Retinal pigment epithelial cell (primary cell): ENCODE measurements around the gene ST13.
A peak's percentile ranks its signal among the peaks of the same experiment; 100 is the strongest.

ENCODE experiments used
- DNase-seq: peaks from one replicate; pipeline ENCODE4 v3.0.0-alpha.2; 2010; ENCODE audit warnings: low read depth
- H3K4me3 ChIP-seq: 2 replicates; pipeline ENCODE4 v1.5.1; 2011; ENCODE audit warnings: mild to moderate bottlenecking, low read length, control low read depth, moderate library complexity
- CTCF ChIP-seq: conservative IDR thresholded peaks from 2 replicates; pipeline ENCODE4 v1.5.1; 2011; ENCODE audit warnings: low read depth, low read length, control low read depth, inconsistent platforms

Gene ST13

GRCh38 chr22:40856513-40857308 is at the start of gene ST13, which contains the start of gene XPNPEP3:
TSS of gene ST13 (minus strand) at chr22:40856639. CDS start at chr22:40856540, 99 bp downstream.
TSS of gene XPNPEP3 (plus strand) at chr22:40857148. CDS start at chr22:40857182, 34 bp downstream.
- H3K4me3 ChIP-seq: peak within 1 kb of the TSS; percentile 85
- peak; percentile 40 for TF ChIP-seq CTCF
- DNase-seq: peak; percentile 83

DNA sequence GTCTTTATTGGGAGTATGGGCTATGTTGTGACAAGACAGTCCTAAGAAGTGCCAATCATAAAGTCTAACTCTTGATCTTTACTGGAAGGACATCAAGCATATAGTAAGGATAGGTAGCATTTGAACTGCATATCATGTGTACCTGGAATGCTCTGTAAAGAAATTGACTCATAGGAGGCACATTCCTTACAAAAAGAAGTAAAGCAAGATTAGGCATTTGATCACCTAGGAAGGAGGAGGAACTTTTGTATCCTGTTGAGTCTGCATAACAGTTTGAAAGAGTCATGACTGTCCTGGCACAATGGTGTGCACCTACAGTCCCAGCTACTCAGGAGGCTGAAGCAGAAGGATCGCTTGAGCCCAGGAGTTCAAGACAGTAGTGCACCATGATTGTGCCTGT is 47.7 kb upstream of the ST13 start:
- no peak overlapping the region for H3K4me3 ChIP-seq
- DNase-seq: no peak
- TF ChIP-seq CTCF: no peak

- peak; percentile 52 for TF ChIP-seq CTCF
- no peak overlapping the region for H3K4me3 ChIP-seq
- no peak for DNase-seq
These were observed 42.5 kb upstream of the ST13 start for GRCh38 chr22:40898850-40899357.

DNA sequence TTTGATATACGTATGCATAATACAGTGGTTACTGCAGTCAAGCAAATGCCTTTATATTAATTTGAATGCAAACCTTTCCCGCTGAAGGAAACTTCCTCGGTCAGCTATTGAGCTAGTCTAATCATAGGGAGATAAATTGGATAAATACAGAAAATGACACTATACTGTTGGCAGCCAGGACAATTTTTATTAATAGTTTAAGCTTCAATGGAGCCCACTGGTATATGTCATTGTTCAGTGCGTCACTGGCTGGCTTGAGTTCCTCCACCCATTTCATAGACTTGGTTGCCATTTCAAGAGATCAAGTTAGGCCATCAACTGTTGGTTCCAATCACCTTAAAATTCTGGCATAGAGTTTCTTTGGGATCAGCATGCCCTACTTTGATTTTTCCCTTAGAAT is 38.0 kb upstream of the ST13 start:
- no peak for TF ChIP-seq CTCF
- DNase-seq: no peak
- no peak overlapping the region for H3K4me3 ChIP-seq

DNA sequence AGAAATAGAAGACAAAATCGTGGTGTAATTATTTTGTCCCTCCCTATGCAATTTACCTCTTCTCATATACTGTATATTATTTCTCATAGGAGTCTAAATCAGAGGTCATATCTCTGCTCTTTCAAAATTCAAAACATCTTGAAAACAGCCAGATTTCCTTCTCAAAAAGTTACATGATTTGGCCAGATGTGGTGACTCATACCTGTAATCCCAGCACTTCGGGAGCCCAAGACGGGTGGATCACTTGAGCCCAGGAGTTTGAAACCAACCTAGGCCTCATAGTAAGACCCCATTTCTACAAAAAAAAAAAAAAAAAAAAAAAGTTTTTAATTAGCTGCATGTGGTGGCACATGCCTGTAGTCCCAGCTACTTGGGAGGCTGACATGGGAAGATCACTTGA is 34.4 kb upstream of the ST13 start:
- no peak for DNase-seq
- TF ChIP-seq CTCF: no peak
- no peak overlapping the region for H3K4me3 ChIP-seq

- DNase-seq: no peak
- no peak overlapping the region for H3K4me3 ChIP-seq
- no peak for TF ChIP-seq CTCF
These were observed 32.7 kb upstream of the ST13 start for GRCh38 chr22:40889116-40889515.

GRCh38 chr22:40878922-40879321 is 22.5 kb upstream of the ST13 start:
- no peak overlapping the region for H3K4me3 ChIP-seq
- DNase-seq: no peak
- TF ChIP-seq CTCF: no peak
